Tibial nerve (tissue), 4 donors: ENCODE results near the gene LIMS1. TPM values are rescaled to one million over a fixed set of nuclear protein-coding genes. Genes with fewer than 3 reads are reported as not detected.
A peak's percentile ranks its signal among the peaks of the same experiment; 100 is the strongest.
"Not testable (repeated sequence)": the region's sequence is repeated elsewhere in the genome, so short reads cannot be mapped to it uniquely, and the experiment has no call there.

Experiments
- DNase-seq, 2 donors: peaks; one replicate each; pipeline ENCODE4 v3.0.0-alpha.2; 2019; ENCODE audit warnings: low spot score in 2 of 2
- H3K27ac ChIP-seq, 4 donors: fragments of 200-600 bp; sonication (generic) in 3 of 4; one replicate each; pipeline ENCODE4 v1.5.1; 2017 to 2019; ENCODE audit warnings: mild to moderate bottlenecking in 1 of 4
- H3K27me3 ChIP-seq, 2 donors: fragments of 200-600 bp; sonication (generic) in 1 of 2; one replicate each; pipeline versions ENCODE4 v1.5.1 to v1.6.0; 2017 to 2019
- H3K36me3 ChIP-seq, 3 donors: fragments of 200-600 bp; sonication (generic); one replicate each; pipeline ENCODE4 v1.5.1; 2018 to 2019
- H3K4me1 ChIP-seq, 4 donors: fragments of 200-600 bp; sonication (generic) in 3 of 4; one replicate each; pipeline ENCODE4 v1.5.1; 2017 to 2019
- H3K4me3 ChIP-seq, 4 donors: fragments of 200-600 bp; sonication (generic) in 3 of 4; one replicate each; pipeline ENCODE4 v1.5.1; 2017 to 2019; ENCODE audit warnings: mild to moderate bottlenecking in 1 of 4, moderate library complexity in 1 of 4
- H3K9me3 ChIP-seq, 4 donors: fragments of 200-600 bp; sonication (generic) in 3 of 4; one replicate each; pipeline ENCODE4 v1.5.1; 2017 to 2019
- EP300 ChIP-seq, 2 donors: sonication (generic); formaldehyde crosslinking; IDR thresholded peaks; one replicate each; pipeline ENCODE4 v1.6.1; 2017; ENCODE audit warnings: antibody characterized with exemption in 2 of 2, mild to moderate bottlenecking in 1 of 2
- POLR2A ChIP-seq, 2 donors: fragments of 450-650 bp; IDR thresholded peaks; one replicate each; pipeline ENCODE4 v1.6.1; 2017; ENCODE audit warnings: antibody characterized with exemption in 2 of 2, mild to moderate bottlenecking in 2 of 2, moderate library complexity in 2 of 2
- WGBS, 2 donors: methylation state at CpG; one replicate each; pipeline ENCODE4 v1.1.5; 2018; 5-methylcytosine and 5-hydroxymethylcytosine counted together
- total RNA-seq, 4 donors: library from RNA; depleted of rRNA; stranded (reverse); fragments of >200 nt; gene quantifications; one replicate each; pipeline ENCODE4 v1.1.0, GENCODE V29; 2016
- TF ChIP-seq, protein P1 (sequence below), 5 experiments: fragments of 200-600 bp in 3 of 5; fragments of 450-650 bp in 2 of 5; sonication (generic) in 3 of 5; IDR thresholded peaks; one replicate each; pipeline ENCODE4 v1.5.1; 2016 to 2019; ENCODE audit warnings: antibody characterized with exemption in 5 of 5, mild to moderate bottlenecking in 3 of 5, moderate library complexity in 2 of 5

LIMS1 gene
- total RNA-seq, 4 donors from 2014 or later = 33.7 to 86.3 (median 49.2) TPM

DNA sequence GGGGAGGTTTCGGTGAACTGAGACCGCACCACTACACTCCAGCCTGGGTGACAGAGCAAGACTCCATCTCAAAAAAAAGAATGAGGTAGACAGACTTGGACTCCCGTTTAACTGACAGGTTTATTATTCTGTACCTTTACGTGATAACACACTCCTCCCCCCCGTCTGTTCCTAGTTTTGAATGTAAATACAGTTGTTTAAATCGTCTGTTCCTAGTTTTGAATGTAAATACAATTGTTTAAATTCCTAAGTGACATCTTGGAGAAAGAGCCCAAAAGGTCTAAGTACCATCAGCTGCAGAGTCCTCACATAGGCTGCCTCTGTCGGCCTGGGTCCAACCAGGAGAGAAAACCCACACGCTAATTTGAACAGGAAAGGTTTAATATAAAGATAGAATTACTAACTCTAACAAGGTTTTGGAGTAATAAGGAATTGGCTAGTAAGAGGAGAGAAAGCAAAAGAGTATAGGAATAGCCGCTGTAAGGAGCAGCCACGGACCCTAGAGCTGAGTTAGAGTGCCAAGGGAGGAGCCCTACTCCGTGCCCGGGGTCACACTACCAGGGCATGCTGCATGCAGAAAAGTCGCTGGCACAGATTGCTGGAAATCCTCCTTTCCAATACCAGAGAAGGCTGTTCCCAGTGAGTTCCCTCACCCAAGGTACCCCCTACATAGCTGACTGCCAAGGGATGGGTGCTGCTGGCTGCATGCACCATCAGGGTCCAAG is 101.5 kb downstream of the LIMS1 start:
- H3K4me1 ChIP-seq = peaks cover 0 to 88% (median 39%) of the 10 kb centered on the region in 4 donors
- TF ChIP-seq, protein P1, sequence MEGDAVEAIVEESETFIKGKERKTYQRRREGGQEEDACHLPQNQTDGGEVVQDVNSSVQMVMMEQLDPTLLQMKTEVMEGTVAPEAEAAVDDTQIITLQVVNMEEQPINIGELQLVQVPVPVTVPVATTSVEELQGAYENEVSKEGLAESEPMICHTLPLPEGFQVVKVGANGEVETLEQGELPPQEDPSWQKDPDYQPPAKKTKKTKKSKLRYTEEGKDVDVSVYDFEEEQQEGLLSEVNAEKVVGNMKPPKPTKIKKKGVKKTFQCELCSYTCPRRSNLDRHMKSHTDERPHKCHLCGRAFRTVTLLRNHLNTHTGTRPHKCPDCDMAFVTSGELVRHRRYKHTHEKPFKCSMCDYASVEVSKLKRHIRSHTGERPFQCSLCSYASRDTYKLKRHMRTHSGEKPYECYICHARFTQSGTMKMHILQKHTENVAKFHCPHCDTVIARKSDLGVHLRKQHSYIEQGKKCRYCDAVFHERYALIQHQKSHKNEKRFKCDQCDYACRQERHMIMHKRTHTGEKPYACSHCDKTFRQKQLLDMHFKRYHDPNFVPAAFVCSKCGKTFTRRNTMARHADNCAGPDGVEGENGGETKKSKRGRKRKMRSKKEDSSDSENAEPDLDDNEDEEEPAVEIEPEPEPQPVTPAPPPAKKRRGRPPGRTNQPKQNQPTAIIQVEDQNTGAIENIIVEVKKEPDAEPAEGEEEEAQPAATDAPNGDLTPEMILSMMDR (IDR thresholded peaks at IDR 0.05) = no peak
- TF ChIP-seq EP300 (IDR thresholded peaks at IDR 0.05) (no peak), POLR2A (IDR thresholded peaks at IDR 0.05) (no peak)
- H3K27me3 ChIP-seq = no peaks in the 10 kb centered on the region
- H3K27ac ChIP-seq = peak overlapping the region in 2 of 4 donors; percentile 69 to 78
- no peaks in the 10 kb centered on the region for H3K36me3 ChIP-seq
- WGBS, 2 donors = 71 to 72% methylated on average over 13 of the region's 13 CpGs
- H3K9me3 ChIP-seq = no peaks in the 10 kb centered on the region
- no peak for DNase-seq
- no peak overlapping the region for H3K4me3 ChIP-seq

DNA sequence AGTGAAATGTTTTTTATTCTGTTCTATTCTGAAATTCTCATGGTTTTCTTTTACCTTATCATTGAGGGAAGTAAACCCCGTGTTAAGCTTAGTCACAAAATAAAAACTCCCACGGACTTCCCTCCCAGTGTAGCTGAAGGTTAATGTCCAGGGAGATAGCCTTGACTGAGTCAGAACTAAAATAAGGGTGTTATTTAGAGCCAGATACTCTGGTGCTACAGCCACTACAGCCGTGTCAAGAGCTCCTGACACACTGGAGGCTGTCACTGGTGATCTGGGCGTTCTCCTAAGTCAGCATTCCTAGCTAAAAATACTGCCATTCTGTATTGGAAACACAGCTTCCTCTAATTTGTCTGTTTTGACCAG is 103.0 kb downstream of the LIMS1 start:
- Histone ChIP-seq H3K4me1 (peaks cover 0 to 82% (median 38%) of the 10 kb centered on the region in 4 donors), H3K27me3 (no peaks in the 10 kb centered on the region), H3K4me3 (peak overlapping the region in 1 of 4 donors; percentile 3), H3K36me3 (no peaks in the 10 kb centered on the region), H3K9me3 (no peaks in the 10 kb centered on the region), H3K27ac (peak overlapping the region; percentile 13 to 78 (median 57))
- WGBS, 2 donors = 12 to 15% methylated on average over 4 of the region's 4 CpGs
- no peak for TF ChIP-seq POLR2A (IDR thresholded peaks at IDR 0.05)
- peak; percentile 45 to 70 for TF ChIP-seq EP300 (IDR thresholded peaks at IDR 0.05)
- peak in 1 of 2 donors; percentile 26 for DNase-seq

DNA sequence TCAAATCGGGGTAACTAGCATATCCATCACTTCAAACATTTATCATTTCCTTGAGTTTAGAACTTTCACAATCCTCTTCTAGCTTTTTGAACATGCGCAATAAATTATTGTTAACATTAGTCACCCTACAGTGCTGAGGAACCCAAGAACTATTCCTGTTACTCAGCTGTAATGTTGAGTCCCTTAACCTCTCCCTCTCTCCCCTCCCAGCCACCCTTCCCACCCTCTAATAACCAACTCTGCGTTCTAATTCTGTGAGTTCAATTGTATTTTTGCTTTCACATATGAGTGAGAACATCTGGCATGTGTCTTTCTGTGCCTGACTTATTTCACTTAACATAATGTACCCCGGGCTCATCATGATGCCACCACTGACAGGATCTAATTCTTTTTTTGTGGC is 106.5 kb downstream of the LIMS1 start:
- TF ChIP-seq EP300 (IDR thresholded peaks at IDR 0.05) (no peak), POLR2A (IDR thresholded peaks at IDR 0.05) (no peak)
- TF ChIP-seq, protein P1 (IDR thresholded peaks at IDR 0.05) = no peak
- no peak overlapping the region for H3K4me3 ChIP-seq
- no peak for DNase-seq
- 65 to 73% methylated on average over 4 of the region's 4 CpGs for WGBS, 2 donors
- no peaks in the 10 kb centered on the region for H3K36me3 ChIP-seq
- H3K9me3 ChIP-seq = no peaks in the 10 kb centered on the region
- no peak overlapping the region for H3K27ac ChIP-seq
- no peaks in the 10 kb centered on the region for H3K27me3 ChIP-seq
- peaks cover 0 to 48% (median 19%) of the 10 kb centered on the region in 4 donors for H3K4me1 ChIP-seq

DNA sequence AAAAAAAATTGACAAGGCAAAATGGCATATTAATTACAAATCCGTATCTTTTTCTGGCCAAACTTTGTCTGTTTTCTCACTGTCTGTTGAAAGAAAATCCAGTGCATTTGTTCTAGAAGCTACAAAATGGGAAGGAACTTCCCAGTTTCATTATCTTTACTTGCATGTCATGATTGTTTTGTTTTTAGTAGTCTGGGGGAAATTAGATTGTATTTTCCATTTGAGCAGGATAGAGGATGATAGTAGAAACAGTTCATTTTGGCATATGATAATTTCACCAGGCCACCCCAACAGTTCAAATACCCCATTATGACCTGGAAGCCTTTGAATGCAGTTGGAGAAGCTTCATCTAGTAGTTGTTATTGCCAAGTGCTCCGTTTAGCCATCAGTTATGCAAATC is 107.5 kb downstream of the LIMS1 start:
- Histone ChIP-seq H3K4me3 (no peak overlapping the region), H3K27me3 (no peaks in the 10 kb centered on the region), H3K4me1 (peaks cover 0 to 38% (median 10%) of the 10 kb centered on the region in 4 donors), H3K36me3 (no peaks in the 10 kb centered on the region), H3K9me3 (no peaks in the 10 kb centered on the region), H3K27ac (no peak overlapping the region)
- TF ChIP-seq, protein P1 (IDR thresholded peaks at IDR 0.05) = no peak
- TF ChIP-seq EP300 (IDR thresholded peaks at IDR 0.05) (no peak), POLR2A (IDR thresholded peaks at IDR 0.05) (no peak)
- 39 to 48% methylated on average over 2 of the region's 2 CpGs for WGBS, 2 donors
- no peak for DNase-seq

DNA sequence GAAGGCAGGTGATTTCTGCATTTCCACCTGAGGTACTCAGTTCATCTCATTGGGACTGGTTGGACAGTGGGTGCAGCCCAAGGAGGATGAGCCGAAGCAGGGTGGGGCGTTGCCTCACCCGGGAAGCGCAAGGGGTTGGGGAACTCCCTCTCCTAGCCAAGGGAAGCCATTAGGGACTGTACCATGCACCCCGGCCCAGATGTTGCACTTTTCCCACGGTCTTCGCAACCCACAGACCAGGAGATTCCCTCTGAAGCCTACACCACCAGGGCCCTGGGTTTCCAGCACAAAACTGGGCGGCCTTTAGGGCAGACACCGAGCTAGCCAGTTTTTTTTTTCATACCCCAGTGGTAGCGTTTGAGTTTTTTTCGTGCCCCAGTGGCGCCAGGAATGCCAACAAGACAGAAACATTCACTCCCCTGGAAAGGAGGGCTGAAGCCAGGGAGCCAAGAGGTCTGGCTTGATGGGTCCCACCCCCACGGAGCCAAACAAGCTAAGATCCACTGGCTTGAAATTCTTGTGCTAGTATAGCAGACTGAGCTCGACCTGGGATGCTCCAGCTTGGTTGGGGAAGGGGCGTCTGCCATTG is 109.1 kb downstream of the LIMS1 start:
- Histone ChIP-seq H3K36me3 (no peaks in the 10 kb centered on the region), H3K9me3 (no peaks in the 10 kb centered on the region), H3K4me1 (peaks cover 0 to 22% (median under 1%) of the 10 kb centered on the region in 4 donors), H3K27ac (no peak overlapping the region), H3K27me3 (no peaks in the 10 kb centered on the region), H3K4me3 (no peak overlapping the region)
- DNase-seq = no peak
- TF ChIP-seq EP300 (IDR thresholded peaks at IDR 0.05) (no peak), POLR2A (IDR thresholded peaks at IDR 0.05) (no peak)
- TF ChIP-seq, protein P1 (IDR thresholded peaks at IDR 0.05) = no peak
- WGBS, 2 donors = 89 to 90% methylated on average over 15 of the region's 15 CpGs

DNA sequence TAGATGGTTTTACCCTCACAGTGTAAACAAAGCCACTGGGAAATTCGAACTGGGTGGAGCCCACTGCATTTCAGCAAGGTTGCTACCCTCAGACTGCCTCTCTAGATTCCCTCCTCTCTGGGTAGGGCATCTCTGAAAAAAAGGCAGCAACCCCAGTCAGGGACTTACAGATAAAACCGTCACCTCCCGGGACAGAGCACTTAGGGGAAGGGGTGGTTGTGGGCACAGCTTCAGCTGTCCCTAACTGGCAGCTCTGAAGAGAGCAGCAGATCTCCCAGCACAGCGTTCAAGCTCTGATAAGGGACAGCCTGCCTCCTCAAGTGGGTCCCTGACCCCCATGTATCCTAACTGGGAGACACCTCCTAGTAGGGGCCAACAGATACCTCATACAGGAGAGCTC is 109.6 kb downstream of the LIMS1 start:
- H3K27ac ChIP-seq, DNase-seq, H3K4me3 ChIP-seq, H3K9me3 ChIP-seq, H3K27me3 ChIP-seq, H3K36me3 ChIP-seq: not testable (repeated sequence)
- 95 to 100% methylated on average over 3 to 4 of the region's 4 CpGs for WGBS, 2 donors
- peaks cover 0 to 18% (median 0%) of the 10 kb centered on the region in 4 donors for H3K4me1 ChIP-seq

DNA sequence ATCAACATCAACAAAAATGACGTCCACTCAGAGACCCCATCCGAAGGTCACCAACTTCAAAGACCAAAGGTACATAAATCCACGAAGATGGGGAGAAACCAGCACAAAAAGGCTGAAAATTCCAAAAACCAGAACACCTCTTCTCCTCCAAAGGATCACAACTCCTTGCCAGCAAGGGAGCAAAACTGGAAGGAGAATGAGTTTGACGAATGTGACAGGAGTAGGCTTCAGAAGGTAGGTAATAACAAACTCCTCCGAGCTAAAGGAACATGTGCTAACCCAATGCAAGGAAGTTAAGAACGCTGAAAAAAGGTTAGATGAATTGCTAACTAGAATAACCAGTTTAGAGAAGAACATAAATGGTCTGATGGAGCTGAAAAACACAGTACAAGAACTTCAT is 110.2 kb downstream of the LIMS1 start:
- WGBS, 2 donors = 96% methylated on average over 6 of the region's 6 CpGs
- not testable (repeated sequence) for H3K27ac ChIP-seq, H3K27me3 ChIP-seq, DNase-seq, H3K9me3 ChIP-seq, H3K4me3 ChIP-seq, H3K36me3 ChIP-seq
- H3K4me1 ChIP-seq = peaks cover 0 to 18% (median 0%) of the 10 kb centered on the region in 4 donors

DNA sequence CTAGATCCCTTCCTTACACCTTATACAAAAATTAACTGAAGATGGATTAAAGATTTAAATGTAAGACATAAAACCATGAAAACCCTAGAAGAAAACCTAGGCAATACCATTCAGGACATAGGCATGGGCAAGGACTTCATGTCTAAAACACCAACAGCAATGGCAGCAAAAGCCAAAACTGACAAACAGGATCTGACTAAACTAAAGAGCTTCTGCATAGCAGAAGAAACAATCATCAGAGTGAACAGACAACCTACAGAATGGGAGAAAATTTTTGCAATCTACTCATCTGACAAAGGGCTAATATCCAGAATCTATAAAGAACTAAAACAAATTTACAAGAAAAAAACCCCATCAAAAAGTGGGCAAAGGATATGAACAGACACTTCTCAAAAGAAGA is 114.5 kb downstream of the LIMS1 start:
- H3K27ac ChIP-seq, DNase-seq, H3K4me3 ChIP-seq, H3K36me3 ChIP-seq, H3K4me1 ChIP-seq, H3K9me3 ChIP-seq, H3K27me3 ChIP-seq: not testable (repeated sequence)

DNA sequence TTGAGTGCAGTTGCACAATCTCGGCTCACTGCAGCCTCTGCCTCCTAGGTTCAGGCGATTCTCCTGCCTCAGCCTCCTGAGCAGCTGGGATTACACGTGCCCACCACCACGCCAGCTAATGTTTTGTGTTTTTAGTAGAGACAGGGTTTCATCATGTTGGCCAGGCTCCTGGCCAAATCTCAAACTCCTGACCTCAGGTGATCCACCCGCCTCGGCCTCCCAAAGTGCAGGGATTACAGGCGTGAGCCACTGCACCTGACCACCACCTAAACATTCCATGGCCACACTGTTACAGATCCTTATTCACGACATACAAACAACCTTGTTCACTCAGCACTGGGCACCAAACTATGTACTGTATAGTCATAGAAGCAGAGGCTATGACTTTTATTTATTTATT is 116.2 kb downstream of the LIMS1 start:
- not testable (repeated sequence) for DNase-seq, H3K27ac ChIP-seq, H3K4me1 ChIP-seq, H3K27me3 ChIP-seq, H3K4me3 ChIP-seq, H3K9me3 ChIP-seq, H3K36me3 ChIP-seq
- WGBS, 2 donors = 95 to 96% methylated on average over 8 of the region's 8 CpGs
